ENCODE data around the gene CNKSR1.
"Not testable (repeated sequence)": the region's sequence is repeated elsewhere in the genome, so short reads cannot be mapped to it uniquely, and the experiment has no call there.

CNKSR1 gene

DNA sequence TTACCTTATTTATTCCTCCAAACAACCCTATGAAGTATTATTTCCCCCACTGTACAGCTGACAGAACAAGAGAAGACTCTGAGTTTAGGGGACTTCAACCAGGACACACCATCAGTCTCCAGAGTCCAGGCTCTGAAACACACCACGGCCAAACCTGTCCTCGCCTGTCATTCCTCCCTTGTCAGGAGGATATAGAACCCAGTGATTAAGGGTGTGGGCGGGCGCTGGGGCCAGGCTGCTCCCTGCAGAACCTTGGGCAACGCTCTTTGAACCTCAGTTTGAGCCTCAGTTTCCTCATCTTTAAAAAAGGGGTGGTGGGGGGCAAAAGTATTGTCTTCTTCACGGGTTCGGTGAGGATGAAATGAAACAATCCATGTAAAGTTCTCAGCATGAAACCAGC lies 47.3 kb downstream of the CNKSR1 start:
- no peak for DNase-seq (ENCODE audit: low read depth in 1 of 2, low spot score in 1 of 2)

GRCh38 chr1:26225033-26225831 lies 47.9 kb downstream of the CNKSR1 start:
- DNase-seq (ENCODE audit: low read depth in 1 of 2, low spot score in 1 of 2), result peak in 1 of 2 donors; percentile 4

DNA sequence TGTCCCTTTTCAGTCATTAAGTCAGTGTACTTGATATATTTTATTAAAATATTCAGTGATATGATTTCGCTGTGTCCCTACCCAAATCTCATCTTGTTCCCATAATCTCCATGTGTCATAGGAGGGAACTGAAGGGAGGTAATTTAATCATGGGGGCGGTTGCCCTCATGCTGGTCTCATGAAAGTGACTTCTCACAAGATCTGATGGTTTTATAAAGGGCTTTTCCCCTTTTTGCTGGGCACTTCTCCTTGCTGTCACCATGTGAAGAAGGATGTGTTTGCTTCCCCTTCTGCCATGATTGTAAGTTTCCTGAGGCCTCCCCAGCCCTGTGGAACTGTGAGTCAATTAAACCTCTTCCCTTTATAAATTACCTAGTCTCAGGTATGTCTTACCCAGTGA lies 53.4 kb downstream of the CNKSR1 start:
- not testable (repeated sequence) for DNase-seq (ENCODE audit: low read depth in 1 of 2, low spot score in 1 of 2)

GRCh38 chr1:26233903-26234643 lies 56.8 kb downstream of the CNKSR1 start, which contains the start of gene CEP85:
Gene CEP85, plus strand, starts transcription at chr1:26234200. Its CDS starts 5,584 bp downstream, at chr1:26239784.
- DNase-seq (ENCODE audit: low read depth in 1 of 2, low spot score in 1 of 2), result peak; percentile 95 to 98

GRCh38 chr1:26234644-26235370 lies 57.5 kb downstream of the CNKSR1 start:
- DNase-seq (ENCODE audit: low read depth in 1 of 2, low spot score in 1 of 2), result peak in 1 of 2 donors; percentile 3

DNA sequence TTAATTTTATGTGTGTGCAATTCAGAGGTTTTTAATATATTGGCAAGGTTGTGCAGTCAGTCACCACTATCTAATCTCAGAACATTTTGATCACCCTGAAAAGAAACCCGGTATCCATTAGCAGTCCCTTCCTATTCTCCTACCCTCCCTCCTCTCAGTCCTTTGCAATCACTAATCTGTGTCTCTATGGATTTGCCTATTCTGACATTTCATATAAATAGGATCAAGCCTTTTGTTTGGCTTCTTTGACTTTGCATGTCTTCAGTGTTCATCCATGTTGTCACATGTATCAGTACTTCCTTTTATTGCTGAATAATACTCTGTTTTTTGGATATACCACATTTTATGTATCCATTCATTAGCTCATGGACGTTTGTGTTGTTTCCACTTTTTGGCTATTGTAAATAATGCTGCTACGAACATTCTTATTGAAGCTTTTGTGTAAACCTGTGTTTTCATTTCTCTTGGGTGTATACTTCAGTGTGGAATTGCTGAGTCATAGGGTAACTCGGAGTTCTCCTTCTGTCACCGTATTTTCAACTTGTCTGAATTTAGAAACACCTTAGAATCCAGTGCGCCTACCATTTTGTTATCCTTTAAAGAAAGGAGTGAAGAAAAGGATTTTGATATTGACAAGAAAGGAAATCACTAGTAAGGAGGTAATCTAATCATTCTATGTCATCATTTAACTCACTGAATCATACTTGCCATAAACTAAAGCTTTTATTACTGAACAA lies 60.1 kb downstream of the CNKSR1 start:
- no peak for DNase-seq (ENCODE audit: low read depth in 1 of 2, low spot score in 1 of 2)
